HepG2 (cell line): ENCODE results near the gene ZC2HC1B.

Source experiments
- IKZF4 ChIP-seq: sonication (generic); formaldehyde crosslinking; IDR thresholded peaks from 2 replicates; pipeline ENCODE4 v1.5.1; 2020; ENCODE audit warnings: borderline replicate concordance, mild to moderate bottlenecking, low read depth, missing genetic modification reagents; ENCODE audit errors: not compliant biosample characterization
- NBN ChIP-seq: fragments of 450-650 bp; conservative IDR thresholded peaks from 2 replicates; pipeline ENCODE4 v1.6.1; 2017
- POLR2G ChIP-seq: fragments of 200-400 bp; formaldehyde crosslinking; IDR thresholded peaks from 2 replicates; pipeline ENCODE4 v1.6.1; 2018; ENCODE audit warnings: mild to moderate bottlenecking, low read depth, low read length, moderate library complexity
- RAD21 ChIP-seq: fragments of 450-650 bp; formaldehyde crosslinking; IDR thresholded peaks from 2 replicates; pipeline ENCODE4 v1.5.0; 2020; ENCODE audit warnings: mild to moderate bottlenecking
- SATB2 ChIP-seq: sonication (generic); formaldehyde crosslinking; IDR thresholded peaks from 2 replicates; pipeline ENCODE4 v1.5.0; 2020; ENCODE audit warnings: missing genetic modification reagents
- SIN3B ChIP-seq: fragments of 150-350 bp; IDR thresholded peaks from 2 replicates; pipeline ENCODE4 v1.6.1; 2014; ENCODE audit warnings: low read length
- ZBTB33 ChIP-seq: sonication (generic); formaldehyde crosslinking; IDR thresholded peaks from 2 replicates; pipeline ENCODE4 v1.4.0; 2020; ENCODE audit warnings: missing genetic modification reagents

- TF ChIP-seq POLR2G, result no peak
- no peak for TF ChIP-seq ZBTB33
- TF ChIP-seq SIN3B, result no peak
- no peak for TF ChIP-seq NBN
- TF ChIP-seq IKZF4 (CRISPR knock-in tag), result no peak
- no peak for TF ChIP-seq RAD21 (CRISPR knock-in tag)
- no peak for TF ChIP-seq SATB2 (CRISPR knock-in tag)
Measured at GRCh38 chr6:143894655-143895054, 30.4 kb downstream of the ZC2HC1B start.
